SU-DHL-6 (cell line): ENCODE measurements around the gene CLASP1.

Experiments used
- H2AFZ ChIP-seq: fragments of 200-600 bp; sonication (generic); 2 replicates; pipeline ENCODE4 v1.6.1; 2014; ENCODE audit warnings: low read depth, mild to moderate bottlenecking, moderate library complexity, mixed read lengths, antibody characterized with exemption, low read length; ENCODE audit not compliant: severe bottlenecking
- H3F3A ChIP-seq: fragments of 200-600 bp; shearing (Covaris generic); 2 replicates; pipeline ENCODE4 v1.6.0; 2016; ENCODE audit warnings: antibody characterized with exemption, mild to moderate bottlenecking; ENCODE audit not compliant: insufficient read depth
- H3K27ac ChIP-seq: fragments of 200-600 bp; sonication (generic); 2 replicates; pipeline ENCODE4 v1.5.1; 2016; ENCODE audit warnings: low read depth, mild to moderate bottlenecking, low read length, moderate library complexity, mixed read lengths
- H3K27me3 ChIP-seq: fragments of 200-600 bp; sonication (generic), shearing (Covaris generic); 2 replicates; pipeline ENCODE4 v1.6.0; 2014; ENCODE audit warnings: mild to moderate bottlenecking, low read length
- H3K36me3 ChIP-seq: fragments of 200-600 bp; sonication (generic); 2 replicates; pipeline ENCODE4 v1.6.1; 2014; ENCODE audit warnings: mild to moderate bottlenecking, low read length, mixed read lengths
- H3K4me2 ChIP-seq: fragments of 300-600, 200-600 bp; shearing (Covaris generic), sonication (generic); 2 replicates; pipeline ENCODE4 v1.6.0; 2014; ENCODE audit warnings: low read length, low read depth, mild to moderate bottlenecking; ENCODE audit not compliant: poor library complexity, severe bottlenecking
- H3K4me3 ChIP-seq: fragments of 200-600 bp; sonication (generic); 2 replicates; pipeline ENCODE4 v1.5.1; 2014; ENCODE audit warnings: antibody characterized with exemption, low read length, mild to moderate bottlenecking, mixed read lengths; ENCODE audit not compliant: insufficient read depth, poor library complexity, severe bottlenecking
- H3K79me2 ChIP-seq: fragments of 200-600 bp; sonication (generic); 2 replicates; pipeline ENCODE4 v1.6.1; 2014; ENCODE audit warnings: mild to moderate bottlenecking, low read length, moderate library complexity; ENCODE audit not compliant: insufficient read depth
- H3K9ac ChIP-seq: fragments of 200-600 bp; sonication (generic); 2 replicates; pipeline ENCODE4 v1.7.0; 2014; ENCODE audit warnings: mild to moderate bottlenecking, low read length
- H3K9me2 ChIP-seq: fragments of 200-600 bp; sonication (generic); replicated peaks from 2 replicates; pipeline ENCODE4 v1.6.1; 2014; ENCODE audit warnings: low read length; ENCODE audit not compliant: insufficient read depth
- H3K9me3 ChIP-seq: fragments of 200-600 bp; sonication (generic); 2 replicates; pipeline ENCODE4 v1.6.1; 2014; ENCODE audit warnings: low read length, mixed read lengths; ENCODE audit not compliant: insufficient read depth
- H4K20me1 ChIP-seq: fragments of 200-600 bp; sonication (generic); 2 replicates; pipeline ENCODE4 v1.6.1; 2014; ENCODE audit warnings: low read depth, mild to moderate bottlenecking, antibody characterized with exemption, low read length, moderate library complexity, mixed read lengths
- EZH2phosphoT487 ChIP-seq: fragments of 200-600 bp; sonication (generic), shearing (Covaris generic); conservative IDR thresholded peaks from 2 replicates; pipeline ENCODE4 v1.6.1; 2018; ENCODE audit warnings: mild to moderate bottlenecking, antibody characterized with exemption, low read length, moderate library complexity, mixed read lengths
- TF ChIP-seq, protein P1 (sequence below): fragments of 200-600 bp; sonication (generic); IDR thresholded peaks from one replicate; pipeline ENCODE4 v1.5.1; 2017; ENCODE audit warnings: antibody characterized with exemption, mild to moderate bottlenecking, low read length, moderate library complexity; ENCODE audit not compliant: insufficient read depth, poor library complexity, severe bottlenecking

Gene CLASP1

DNA sequence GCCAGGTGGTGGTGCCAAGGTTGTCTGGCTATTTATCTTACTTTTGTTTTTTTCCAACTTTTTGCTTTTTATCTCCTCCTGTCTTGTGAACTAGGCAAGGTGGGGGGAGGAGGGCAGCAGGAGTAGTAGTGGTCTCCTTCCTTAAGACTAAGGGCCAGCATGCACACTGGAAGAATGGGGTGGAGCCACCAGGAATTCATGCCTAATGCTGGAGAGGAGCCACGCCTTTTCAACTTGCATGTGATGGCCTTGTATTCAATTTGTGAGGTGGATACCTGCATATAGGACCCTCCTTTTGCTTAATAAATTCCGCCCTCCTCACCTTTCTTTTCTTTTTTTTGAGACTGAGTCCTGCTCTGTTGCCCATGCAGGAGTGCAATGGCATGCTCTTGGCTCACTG lies 37.6 kb upstream of the CLASP1 start:
- no peak overlapping the region for H3K4me3 ChIP-seq
- H3K36me3 ChIP-seq, result no peaks in the 10 kb centered on the region
- no peak overlapping the region for H3K9ac ChIP-seq
- no peaks in the 10 kb centered on the region for H3K9me2 ChIP-seq
- no peak overlapping the region for H2AFZ ChIP-seq
- no peaks in the 10 kb centered on the region for H3K79me2 ChIP-seq
- no peak overlapping the region for H3K4me2 ChIP-seq
- H3F3A ChIP-seq, result no peaks in the 10 kb centered on the region
- no peak for TF ChIP-seq EZH2phosphoT487
- TF ChIP-seq, protein P1, sequence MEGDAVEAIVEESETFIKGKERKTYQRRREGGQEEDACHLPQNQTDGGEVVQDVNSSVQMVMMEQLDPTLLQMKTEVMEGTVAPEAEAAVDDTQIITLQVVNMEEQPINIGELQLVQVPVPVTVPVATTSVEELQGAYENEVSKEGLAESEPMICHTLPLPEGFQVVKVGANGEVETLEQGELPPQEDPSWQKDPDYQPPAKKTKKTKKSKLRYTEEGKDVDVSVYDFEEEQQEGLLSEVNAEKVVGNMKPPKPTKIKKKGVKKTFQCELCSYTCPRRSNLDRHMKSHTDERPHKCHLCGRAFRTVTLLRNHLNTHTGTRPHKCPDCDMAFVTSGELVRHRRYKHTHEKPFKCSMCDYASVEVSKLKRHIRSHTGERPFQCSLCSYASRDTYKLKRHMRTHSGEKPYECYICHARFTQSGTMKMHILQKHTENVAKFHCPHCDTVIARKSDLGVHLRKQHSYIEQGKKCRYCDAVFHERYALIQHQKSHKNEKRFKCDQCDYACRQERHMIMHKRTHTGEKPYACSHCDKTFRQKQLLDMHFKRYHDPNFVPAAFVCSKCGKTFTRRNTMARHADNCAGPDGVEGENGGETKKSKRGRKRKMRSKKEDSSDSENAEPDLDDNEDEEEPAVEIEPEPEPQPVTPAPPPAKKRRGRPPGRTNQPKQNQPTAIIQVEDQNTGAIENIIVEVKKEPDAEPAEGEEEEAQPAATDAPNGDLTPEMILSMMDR, result no peak
- no peak overlapping the region for H3K27ac ChIP-seq
- H3K9me3 ChIP-seq, result peaks cover 18% of the 10 kb centered on the region; the same call in 1 of the 2 replicates
- H3K27me3 ChIP-seq, result no peaks in the 10 kb centered on the region
- H4K20me1 ChIP-seq, result no peaks in the 10 kb centered on the region

DNA sequence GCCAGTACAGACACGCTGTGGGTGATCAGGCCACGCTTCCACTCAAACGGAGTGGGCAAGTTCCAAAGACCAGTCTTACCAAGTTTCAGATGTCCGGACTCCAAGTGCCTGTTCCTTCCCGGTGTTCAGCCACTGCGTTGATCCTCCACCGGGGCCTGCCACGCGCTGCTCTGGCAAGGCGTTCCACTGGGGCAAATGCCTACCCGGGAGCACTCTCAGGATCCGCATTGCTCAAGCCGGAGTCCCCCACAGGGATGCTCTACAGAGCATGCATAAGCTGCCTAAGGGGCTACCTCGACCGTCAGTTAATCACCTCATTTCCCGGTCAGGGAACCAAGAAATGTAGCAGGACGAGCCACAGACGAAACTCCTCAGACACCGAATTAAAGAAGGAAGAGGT lies 37.0 kb upstream of the CLASP1 start:
- no peak overlapping the region for H3K4me3 ChIP-seq
- peaks cover 18% of the 10 kb centered on the region; the same call in 1 of the 2 replicates for H3K9me3 ChIP-seq
- H3K9me2 ChIP-seq, result no peaks in the 10 kb centered on the region
- no peaks in the 10 kb centered on the region for H3K36me3 ChIP-seq
- H4K20me1 ChIP-seq, result no peaks in the 10 kb centered on the region
- H3K27ac ChIP-seq, result no peak overlapping the region
- no peaks in the 10 kb centered on the region for H3K27me3 ChIP-seq
- TF ChIP-seq, protein P1, result no peak
- no peak for TF ChIP-seq EZH2phosphoT487
- H3F3A ChIP-seq, result no peaks in the 10 kb centered on the region
- no peak overlapping the region for H2AFZ ChIP-seq
- no peak overlapping the region for H3K4me2 ChIP-seq
- no peak overlapping the region for H3K9ac ChIP-seq
- H3K79me2 ChIP-seq, result no peaks in the 10 kb centered on the region

DNA sequence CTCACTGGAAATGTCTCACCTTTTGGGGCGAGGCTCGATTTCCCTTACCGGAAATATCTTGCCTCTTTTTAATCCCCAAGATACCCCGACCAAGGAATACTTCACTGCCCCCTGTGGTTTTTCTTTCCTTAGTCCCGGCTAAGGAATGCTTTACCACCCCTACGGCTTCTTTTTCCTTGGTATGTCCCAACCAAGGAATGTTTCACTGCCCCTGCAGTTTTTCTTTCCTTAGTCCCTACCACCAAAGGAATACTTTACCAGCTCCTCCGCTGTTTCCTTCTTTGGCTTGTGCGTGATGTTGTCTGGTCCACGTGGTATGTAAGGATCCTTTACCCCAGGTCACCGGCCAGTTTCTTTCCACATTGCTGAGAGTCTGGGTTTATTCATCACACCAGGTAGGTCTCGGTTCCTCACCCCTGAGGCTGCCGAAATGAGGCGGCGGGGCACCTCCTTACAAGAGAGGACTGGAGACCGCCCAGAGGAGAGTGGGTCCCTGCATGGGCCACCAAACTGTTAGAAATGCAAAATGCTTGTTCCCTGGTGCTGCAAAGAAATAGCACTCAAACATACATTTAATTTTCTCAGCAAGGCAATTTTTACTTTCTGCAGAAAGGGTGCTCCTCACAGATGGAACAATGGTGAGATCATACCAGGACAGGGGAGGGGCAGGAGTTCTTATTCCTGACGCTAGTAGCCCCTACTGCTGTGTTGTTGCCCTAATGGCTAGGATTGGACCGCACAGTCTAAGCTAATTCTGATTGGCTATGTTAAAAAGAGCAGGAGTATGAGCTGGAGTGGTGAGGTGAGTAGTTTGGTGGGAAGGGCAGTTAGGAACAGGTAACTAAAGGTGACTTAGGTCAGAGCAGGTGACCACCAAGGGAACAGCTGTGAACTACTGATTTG lies 33.4 kb upstream of the CLASP1 start:
- H2AFZ ChIP-seq, result no peak overlapping the region
- H3K9ac ChIP-seq, result no peak overlapping the region
- H3K9me2 ChIP-seq, result no peaks in the 10 kb centered on the region
- TF ChIP-seq EZH2phosphoT487, result no peak
- TF ChIP-seq, protein P1, result no peak
- no peak overlapping the region for H3K27ac ChIP-seq
- H3F3A ChIP-seq, result no peaks in the 10 kb centered on the region
- H4K20me1 ChIP-seq, result no peaks in the 10 kb centered on the region
- H3K79me2 ChIP-seq, result no peaks in the 10 kb centered on the region
- no peaks in the 10 kb centered on the region for H3K36me3 ChIP-seq
- H3K4me2 ChIP-seq, result no peak overlapping the region
- H3K27me3 ChIP-seq, result no peaks in the 10 kb centered on the region
- H3K9me3 ChIP-seq, result peaks cover 18% of the 10 kb centered on the region; the same call in 1 of the 2 replicates
- no peak overlapping the region for H3K4me3 ChIP-seq
